ENCODE results near the gene RELL2.

RELL2 gene

GRCh38 chr5:141636413-141637122 lies at the start of gene RELL2, which contains the start of gene HDAC3:
TSS of gene RELL2 (plus strand) at chr5:141636997. CDS start at chr5:141638226, 1,229 bp downstream.
TSS of gene HDAC3 (minus strand) at chr5:141636849. CDS start at chr5:141636790, 59 bp downstream.
- no peaks in the 10 kb centered on the region for H3K27me3 ChIP-seq (ENCODE audit: control insufficient read depth in 2 of 2, insufficient read depth in 2 of 2, low read length in 2 of 2)
- no peaks in the 10 kb centered on the region for H3K9me3 ChIP-seq (ENCODE audit: control insufficient read depth in 2 of 2, low read length in 2 of 2)
- peaks cover 5 to 14% of the 10 kb centered on the region in 2 donors for H3K36me3 ChIP-seq (ENCODE audit: control insufficient read depth in 2 of 2, insufficient read depth in 2 of 2, low read length in 2 of 2)
- peaks cover 14 to 19% of the 10 kb centered on the region in 2 donors for H3K4me1 ChIP-seq (ENCODE audit: control insufficient read depth in 2 of 2, insufficient read depth in 2 of 2, low read length in 2 of 2)
- H3K4me3 ChIP-seq (ENCODE audit: low read length in 2 of 2), result peak within 1 kb of the TSS; percentile 83 to 97
- H3K9ac ChIP-seq (ENCODE audit: low read depth in 1 of 2, low read length in 2 of 2), result peak within 1 kb of the TSS; percentile 72 to 97
- peak within 1 kb of the TSS; percentile 64 to 76 for H3K27ac ChIP-seq (ENCODE audit: low read depth in 2 of 2, low read length in 2 of 2)

- no peak overlapping the region for H3K9ac ChIP-seq (ENCODE audit: low read depth in 1 of 2, low read length in 2 of 2)
- H3K27ac ChIP-seq (ENCODE audit: low read depth in 2 of 2, low read length in 2 of 2), result no peak overlapping the region
- no peaks in the 10 kb centered on the region for H3K4me1 ChIP-seq (ENCODE audit: control insufficient read depth in 2 of 2, insufficient read depth in 2 of 2, low read length in 2 of 2)
- H3K36me3 ChIP-seq (ENCODE audit: control insufficient read depth in 2 of 2, insufficient read depth in 2 of 2, low read length in 2 of 2), result peaks cover 13 to 22% of the 10 kb centered on the region in 2 donors
- H3K27me3 ChIP-seq (ENCODE audit: control insufficient read depth in 2 of 2, insufficient read depth in 2 of 2, low read length in 2 of 2), result no peaks in the 10 kb centered on the region
- no peaks in the 10 kb centered on the region for H3K9me3 ChIP-seq (ENCODE audit: control insufficient read depth in 2 of 2, low read length in 2 of 2)
- H3K4me3 ChIP-seq (ENCODE audit: low read length in 2 of 2), result no peak overlapping the region
These were observed 46.7 kb upstream of the RELL2 start for GRCh38 chr5:141590127-141590526.

- Histone ChIP-seq H3K4me1 (ENCODE audit: control insufficient read depth in 2 of 2, insufficient read depth in 2 of 2, low read length in 2 of 2) (no peaks in the 10 kb centered on the region), H3K4me3 (ENCODE audit: low read length in 2 of 2) (no peak overlapping the region), H3K27me3 (ENCODE audit: control insufficient read depth in 2 of 2, insufficient read depth in 2 of 2, low read length in 2 of 2) (no peaks in the 10 kb centered on the region), H3K36me3 (ENCODE audit: control insufficient read depth in 2 of 2, insufficient read depth in 2 of 2, low read length in 2 of 2) (no peaks in the 10 kb centered on the region), H3K27ac (ENCODE audit: low read depth in 2 of 2, low read length in 2 of 2) (no peak overlapping the region), H3K9ac (ENCODE audit: low read depth in 1 of 2, low read length in 2 of 2) (no peak overlapping the region), H3K9me3 (ENCODE audit: control insufficient read depth in 2 of 2, low read length in 2 of 2) (no peaks in the 10 kb centered on the region)
These were observed 39.9 kb upstream of the RELL2 start for GRCh38 chr5:141596867-141597266.

- H3K36me3 ChIP-seq (ENCODE audit: control insufficient read depth in 2 of 2, insufficient read depth in 2 of 2, low read length in 2 of 2), result no peaks in the 10 kb centered on the region
- no peaks in the 10 kb centered on the region for H3K4me1 ChIP-seq (ENCODE audit: control insufficient read depth in 2 of 2, insufficient read depth in 2 of 2, low read length in 2 of 2)
- no peak overlapping the region for H3K9ac ChIP-seq (ENCODE audit: low read depth in 1 of 2, low read length in 2 of 2)
- H3K27ac ChIP-seq (ENCODE audit: low read depth in 2 of 2, low read length in 2 of 2), result no peak overlapping the region
- no peaks in the 10 kb centered on the region for H3K27me3 ChIP-seq (ENCODE audit: control insufficient read depth in 2 of 2, insufficient read depth in 2 of 2, low read length in 2 of 2)
- no peak overlapping the region for H3K4me3 ChIP-seq (ENCODE audit: low read length in 2 of 2)
- no peaks in the 10 kb centered on the region for H3K9me3 ChIP-seq (ENCODE audit: control insufficient read depth in 2 of 2, low read length in 2 of 2)
These were observed 39.4 kb upstream of the RELL2 start for GRCh38 chr5:141597394-141597793.

GRCh38 chr5:141597814-141598213 lies 39.0 kb upstream of the RELL2 start:
- no peak overlapping the region for H3K4me3 ChIP-seq (ENCODE audit: low read length in 2 of 2)
- H3K4me1 ChIP-seq (ENCODE audit: control insufficient read depth in 2 of 2, insufficient read depth in 2 of 2, low read length in 2 of 2), result no peaks in the 10 kb centered on the region
- no peaks in the 10 kb centered on the region for H3K36me3 ChIP-seq (ENCODE audit: control insufficient read depth in 2 of 2, insufficient read depth in 2 of 2, low read length in 2 of 2)
- no peaks in the 10 kb centered on the region for H3K27me3 ChIP-seq (ENCODE audit: control insufficient read depth in 2 of 2, insufficient read depth in 2 of 2, low read length in 2 of 2)
- H3K9me3 ChIP-seq (ENCODE audit: control insufficient read depth in 2 of 2, low read length in 2 of 2), result no peaks in the 10 kb centered on the region
- H3K27ac ChIP-seq (ENCODE audit: low read depth in 2 of 2, low read length in 2 of 2), result no peak overlapping the region
- H3K9ac ChIP-seq (ENCODE audit: low read depth in 1 of 2, low read length in 2 of 2), result no peak overlapping the region

- H3K27ac ChIP-seq (ENCODE audit: low read depth in 2 of 2, low read length in 2 of 2), result no peak overlapping the region
- H3K9ac ChIP-seq (ENCODE audit: low read depth in 1 of 2, low read length in 2 of 2), result no peak overlapping the region
- no peaks in the 10 kb centered on the region for H3K27me3 ChIP-seq (ENCODE audit: control insufficient read depth in 2 of 2, insufficient read depth in 2 of 2, low read length in 2 of 2)
These were observed 38.1 kb upstream of the RELL2 start for GRCh38 chr5:141598391-141599345.

GRCh38 chr5:141602606-141603005 lies 34.2 kb upstream of the RELL2 start:
- no peaks in the 10 kb centered on the region for H3K36me3 ChIP-seq (ENCODE audit: control insufficient read depth in 2 of 2, insufficient read depth in 2 of 2, low read length in 2 of 2)
- no peaks in the 10 kb centered on the region for H3K27me3 ChIP-seq (ENCODE audit: control insufficient read depth in 2 of 2, insufficient read depth in 2 of 2, low read length in 2 of 2)
- no peak overlapping the region for H3K4me3 ChIP-seq (ENCODE audit: low read length in 2 of 2)
- H3K9ac ChIP-seq (ENCODE audit: low read depth in 1 of 2, low read length in 2 of 2), result no peak overlapping the region
- H3K9me3 ChIP-seq (ENCODE audit: control insufficient read depth in 2 of 2, low read length in 2 of 2), result no peaks in the 10 kb centered on the region
- H3K27ac ChIP-seq (ENCODE audit: low read depth in 2 of 2, low read length in 2 of 2), result no peak overlapping the region
- peaks cover 8 to 12% of the 10 kb centered on the region in 2 donors for H3K4me1 ChIP-seq (ENCODE audit: control insufficient read depth in 2 of 2, insufficient read depth in 2 of 2, low read length in 2 of 2)

More at GRCh38 chr5:141598391-141599345, 38.1 kb upstream of the RELL2 start:
- peaks cover under 1 to 1% of the 10 kb centered on the region in 2 donors for H3K4me1 ChIP-seq (ENCODE audit: control insufficient read depth in 2 of 2, insufficient read depth in 2 of 2, low read length in 2 of 2)
- no peaks in the 10 kb centered on the region for H3K36me3 ChIP-seq (ENCODE audit: control insufficient read depth in 2 of 2, insufficient read depth in 2 of 2, low read length in 2 of 2)
- H3K4me3 ChIP-seq (ENCODE audit: low read length in 2 of 2), result no peak overlapping the region
- no peaks in the 10 kb centered on the region for H3K9me3 ChIP-seq (ENCODE audit: control insufficient read depth in 2 of 2, low read length in 2 of 2)

GRCh38 chr5:141603923-141604717 lies 32.7 kb upstream of the RELL2 start:
- H3K4me3 ChIP-seq (ENCODE audit: low read length in 2 of 2), result peak overlapping the region in 1 of 2 donors; percentile 24
- no peaks in the 10 kb centered on the region for H3K36me3 ChIP-seq (ENCODE audit: control insufficient read depth in 2 of 2, insufficient read depth in 2 of 2, low read length in 2 of 2)
- peaks cover 12 to 15% of the 10 kb centered on the region in 2 donors for H3K4me1 ChIP-seq (ENCODE audit: control insufficient read depth in 2 of 2, insufficient read depth in 2 of 2, low read length in 2 of 2)

GRCh38 chr5:141605523-141606277 lies 31.1 kb upstream of the RELL2 start:
- H3K27ac ChIP-seq (ENCODE audit: low read depth in 2 of 2, low read length in 2 of 2), result peak overlapping the region; percentile 19 to 26
- no peaks in the 10 kb centered on the region for H3K9me3 ChIP-seq (ENCODE audit: control insufficient read depth in 2 of 2, low read length in 2 of 2)
- no peaks in the 10 kb centered on the region for H3K27me3 ChIP-seq (ENCODE audit: control insufficient read depth in 2 of 2, insufficient read depth in 2 of 2, low read length in 2 of 2)
- no peaks in the 10 kb centered on the region for H3K36me3 ChIP-seq (ENCODE audit: control insufficient read depth in 2 of 2, insufficient read depth in 2 of 2, low read length in 2 of 2)
- peak overlapping the region in 1 of 2 donors; percentile 9 for H3K4me3 ChIP-seq (ENCODE audit: low read length in 2 of 2)
- peaks cover 12 to 19% of the 10 kb centered on the region in 2 donors for H3K4me1 ChIP-seq (ENCODE audit: control insufficient read depth in 2 of 2, insufficient read depth in 2 of 2, low read length in 2 of 2)
- H3K9ac ChIP-seq (ENCODE audit: low read depth in 1 of 2, low read length in 2 of 2), result no peak overlapping the region

More at GRCh38 chr5:141603923-141604717, 32.7 kb upstream of the RELL2 start:
- Histone ChIP-seq H3K27me3 (ENCODE audit: control insufficient read depth in 2 of 2, insufficient read depth in 2 of 2, low read length in 2 of 2) (no peaks in the 10 kb centered on the region), H3K9ac (ENCODE audit: low read depth in 1 of 2, low read length in 2 of 2) (peak overlapping the region; percentile 18 to 28), H3K9me3 (ENCODE audit: control insufficient read depth in 2 of 2, low read length in 2 of 2) (no peaks in the 10 kb centered on the region), H3K27ac (ENCODE audit: low read depth in 2 of 2, low read length in 2 of 2) (peak overlapping the region; percentile 45 to 70)
